A549 treated with GW870086 at 1 μM for 4 hours (cell line): ENCODE measurements around the gene DYNC1H1. TPM values are rescaled to one million over a fixed set of nuclear protein-coding genes. Genes with fewer than 3 reads are reported as not detected.

Source experiments
- total RNA-seq: library from RNA; stranded (reverse); fragments of 200-300 nt; extraction: Qiagen RNA extraction; gene quantifications from 5 replicates; pipeline ENCODE4 v1.2.3, GENCODE V29; 2022; ENCODE audit warnings: low read depth

Gene DYNC1H1
- 207 to 246 TPM (median 219 TPM) in 5 replicates for total RNA-seq

GRCh38 chr14:101964297-101965180, at the start of gene DYNC1H1:
TSS of gene DYNC1H1 (plus strand) at chr14:101964573. CDS start at chr14:101964692, 119 bp downstream.

DNA sequence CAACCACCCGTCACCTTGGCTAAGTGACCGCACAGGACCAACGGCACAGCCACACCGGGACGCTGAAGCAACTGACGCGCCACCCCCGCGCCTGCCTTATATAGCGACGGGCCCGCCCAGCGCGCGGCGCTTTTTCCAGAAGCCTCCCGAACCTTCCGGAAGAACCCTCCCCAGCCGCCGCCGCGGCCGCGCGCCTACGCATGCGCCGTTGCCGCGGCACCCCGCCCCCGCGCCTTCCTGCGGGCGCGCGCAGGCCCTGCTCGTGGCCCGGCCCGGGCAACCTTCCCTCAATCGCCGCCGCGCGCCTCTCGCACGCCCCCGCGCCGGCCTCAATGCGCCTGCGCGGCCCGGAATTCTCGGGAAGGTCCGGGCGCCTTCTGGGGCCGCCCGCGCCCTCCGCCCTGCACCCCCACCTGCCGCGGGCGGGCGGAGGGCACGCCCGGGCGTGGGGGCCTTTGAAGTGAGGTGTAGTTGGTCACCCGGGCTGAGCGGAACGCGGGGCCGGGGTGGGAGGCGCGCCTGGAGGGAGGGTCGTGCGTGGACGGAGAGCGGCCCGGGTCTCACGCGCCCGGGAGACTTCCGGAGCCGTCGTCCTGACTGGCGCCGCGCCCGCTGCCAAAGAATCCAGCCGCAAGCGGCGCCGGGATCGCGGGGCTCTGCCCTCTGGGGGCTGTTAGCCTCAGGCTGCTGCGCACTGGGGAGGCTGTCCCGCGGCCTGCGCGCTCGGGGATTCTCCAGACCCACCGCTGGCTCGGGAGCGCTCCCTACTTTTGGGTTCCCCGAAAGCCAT, 122.8 kb downstream of the DYNC1H1 start, which contains the start of gene HSP90AA1:
Gene HSP90AA1, minus strand, starts transcription at position 73 of the 790 bp plus-strand sequence. CDS start 666 bp downstream, outside the sequence.

Other genes starting within 250 kb of the DYNC1H1 start
- 60.8 to 75.9 TPM (median 69.3 TPM) in 5 replicates for gene PPP2R5C, start 202.9 kb upstream of the DYNC1H1 start, total RNA-seq
- gene HSP90AA1, start 122.5 kb downstream of the DYNC1H1 start, total RNA-seq, result 693 to 953 TPM (median 747 TPM) in 5 replicates
- 20.1 to 23.4 TPM (median 22.4 TPM) in 5 replicates for gene WDR20, start 175.3 kb downstream of the DYNC1H1 start, total RNA-seq